ENCODE results near the gene C19orf25.

C19orf25 gene

GRCh38 chr19:1496714-1497577 lies 17.9 kb upstream of the C19orf25 start:
- no peak for TF ChIP-seq NFIC (IDR thresholded peaks at IDR 0.05)
- no peak for TF ChIP-seq TEAD4 (IDR thresholded peaks at IDR 0.05)
- TF ChIP-seq ZBTB7A (IDR thresholded peaks at IDR 0.05; ENCODE audit: low read depth), result no peak

DNA sequence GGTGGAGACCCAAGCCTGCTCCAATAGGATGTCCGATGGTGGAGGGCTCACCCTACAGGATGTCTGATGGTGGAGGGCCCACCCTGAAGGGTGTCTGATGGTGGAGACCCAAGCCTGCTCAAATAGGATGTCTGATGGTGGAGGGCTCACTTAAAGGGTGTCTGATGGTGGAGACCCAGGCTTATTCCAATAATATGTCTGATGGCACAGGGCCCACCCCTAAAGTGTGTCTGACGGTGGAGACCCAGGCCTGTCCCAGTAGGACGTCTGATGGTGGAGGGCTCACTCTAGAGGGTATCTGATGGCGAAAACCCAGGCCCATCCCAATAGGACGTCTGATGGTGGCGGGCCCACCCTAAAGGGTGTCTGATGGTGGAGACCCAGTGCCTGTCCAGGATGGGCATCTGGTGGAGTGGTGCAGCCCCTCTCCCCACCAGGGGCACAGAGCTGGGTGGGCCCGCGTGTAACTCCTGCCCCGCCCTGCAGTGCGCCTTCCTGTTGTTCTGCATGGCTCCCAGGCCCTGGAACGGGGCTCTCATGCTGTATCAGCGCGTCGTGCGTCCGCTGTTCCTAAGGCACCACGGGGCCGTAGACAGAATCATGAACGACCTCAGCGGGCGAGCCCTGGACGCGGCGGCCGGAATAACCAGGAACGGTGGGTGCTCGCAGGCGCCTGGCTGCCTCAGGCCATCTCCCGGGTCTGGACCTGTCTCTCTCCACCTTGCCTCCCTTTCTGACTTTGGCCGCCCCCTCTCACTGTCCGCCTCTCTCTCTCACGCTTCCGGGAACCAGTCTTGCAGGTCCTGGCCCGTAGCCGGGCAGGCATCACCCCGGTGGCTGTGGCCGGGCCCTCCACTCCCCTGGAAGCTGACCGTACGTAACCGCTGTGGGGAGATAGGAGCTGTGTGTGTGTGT lies 17.0 kb upstream of the C19orf25 start:
- TF ChIP-seq RAD21 (IDR thresholded peaks at IDR 0.05; ENCODE audit: low read depth), result no peak
- TF ChIP-seq, protein P1, sequence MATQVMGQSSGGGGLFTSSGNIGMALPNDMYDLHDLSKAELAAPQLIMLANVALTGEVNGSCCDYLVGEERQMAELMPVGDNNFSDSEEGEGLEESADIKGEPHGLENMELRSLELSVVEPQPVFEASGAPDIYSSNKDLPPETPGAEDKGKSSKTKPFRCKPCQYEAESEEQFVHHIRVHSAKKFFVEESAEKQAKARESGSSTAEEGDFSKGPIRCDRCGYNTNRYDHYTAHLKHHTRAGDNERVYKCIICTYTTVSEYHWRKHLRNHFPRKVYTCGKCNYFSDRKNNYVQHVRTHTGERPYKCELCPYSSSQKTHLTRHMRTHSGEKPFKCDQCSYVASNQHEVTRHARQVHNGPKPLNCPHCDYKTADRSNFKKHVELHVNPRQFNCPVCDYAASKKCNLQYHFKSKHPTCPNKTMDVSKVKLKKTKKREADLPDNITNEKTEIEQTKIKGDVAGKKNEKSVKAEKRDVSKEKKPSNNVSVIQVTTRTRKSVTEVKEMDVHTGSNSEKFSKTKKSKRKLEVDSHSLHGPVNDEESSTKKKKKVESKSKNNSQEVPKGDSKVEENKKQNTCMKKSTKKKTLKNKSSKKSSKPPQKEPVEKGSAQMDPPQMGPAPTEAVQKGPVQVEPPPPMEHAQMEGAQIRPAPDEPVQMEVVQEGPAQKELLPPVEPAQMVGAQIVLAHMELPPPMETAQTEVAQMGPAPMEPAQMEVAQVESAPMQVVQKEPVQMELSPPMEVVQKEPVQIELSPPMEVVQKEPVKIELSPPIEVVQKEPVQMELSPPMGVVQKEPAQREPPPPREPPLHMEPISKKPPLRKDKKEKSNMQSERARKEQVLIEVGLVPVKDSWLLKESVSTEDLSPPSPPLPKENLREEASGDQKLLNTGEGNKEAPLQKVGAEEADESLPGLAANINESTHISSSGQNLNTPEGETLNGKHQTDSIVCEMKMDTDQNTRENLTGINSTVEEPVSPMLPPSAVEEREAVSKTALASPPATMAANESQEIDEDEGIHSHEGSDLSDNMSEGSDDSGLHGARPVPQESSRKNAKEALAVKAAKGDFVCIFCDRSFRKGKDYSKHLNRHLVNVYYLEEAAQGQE (IDR thresholded peaks at IDR 0.05; ENCODE audit: low read depth), result no peak
- TF ChIP-seq TEAD4 (IDR thresholded peaks at IDR 0.05), result no peak
- no peak for TF ChIP-seq CEBPB (IDR thresholded peaks at IDR 0.05)
- TF ChIP-seq EGR1 (IDR thresholded peaks at IDR 0.05), result no peak
- no peak for TF ChIP-seq ZBTB7A (IDR thresholded peaks at IDR 0.05; ENCODE audit: low read depth)
- no peak for TF ChIP-seq TAF1 (IDR thresholded peaks at IDR 0.05; ENCODE audit: low read depth)
- TF ChIP-seq TCF12 (IDR thresholded peaks at IDR 0.05; ENCODE audit: low read depth), result no peak
- TF ChIP-seq CREB1 (IDR thresholded peaks at IDR 0.05; ENCODE audit: low read depth), result no peak
- no peak for TF ChIP-seq NFIC (IDR thresholded peaks at IDR 0.05)
- TF ChIP-seq, protein P2, sequence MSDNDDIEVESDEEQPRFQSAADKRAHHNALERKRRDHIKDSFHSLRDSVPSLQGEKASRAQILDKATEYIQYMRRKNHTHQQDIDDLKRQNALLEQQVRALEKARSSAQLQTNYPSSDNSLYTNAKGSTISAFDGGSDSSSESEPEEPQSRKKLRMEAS (IDR thresholded peaks at IDR 0.05), result no peak
- no peak for TF ChIP-seq USF1 (IDR thresholded peaks at IDR 0.05)
- no peak for TF ChIP-seq EP300 (IDR thresholded peaks at IDR 0.05; ENCODE audit: borderline replicate concordance)
- no peak for TF ChIP-seq FOXM1 (IDR thresholded peaks at IDR 0.05; ENCODE audit: borderline replicate concordance, low read depth)
- TF ChIP-seq YY1 (IDR thresholded peaks at IDR 0.05; ENCODE audit: low read depth), result no peak

- TF ChIP-seq TEAD4 (IDR thresholded peaks at IDR 0.05) (no peak), EGR1 (IDR thresholded peaks at IDR 0.05) (no peak), USF1 (IDR thresholded peaks at IDR 0.05) (no peak), ZBTB7A (IDR thresholded peaks at IDR 0.05; ENCODE audit: low read depth) (no peak), TCF12 (IDR thresholded peaks at IDR 0.05; ENCODE audit: low read depth) (no peak), YY1 (IDR thresholded peaks at IDR 0.05; ENCODE audit: low read depth) (no peak), NFIC (IDR thresholded peaks at IDR 0.05) (no peak), TAF1 (IDR thresholded peaks at IDR 0.05; ENCODE audit: low read depth) (no peak), EP300 (IDR thresholded peaks at IDR 0.05; ENCODE audit: borderline replicate concordance) (no peak)
- TF ChIP-seq, protein P2 (IDR thresholded peaks at IDR 0.05), result no peak
Measured at GRCh38 chr19:1495051-1495798, 16.2 kb upstream of the C19orf25 start.

DNA sequence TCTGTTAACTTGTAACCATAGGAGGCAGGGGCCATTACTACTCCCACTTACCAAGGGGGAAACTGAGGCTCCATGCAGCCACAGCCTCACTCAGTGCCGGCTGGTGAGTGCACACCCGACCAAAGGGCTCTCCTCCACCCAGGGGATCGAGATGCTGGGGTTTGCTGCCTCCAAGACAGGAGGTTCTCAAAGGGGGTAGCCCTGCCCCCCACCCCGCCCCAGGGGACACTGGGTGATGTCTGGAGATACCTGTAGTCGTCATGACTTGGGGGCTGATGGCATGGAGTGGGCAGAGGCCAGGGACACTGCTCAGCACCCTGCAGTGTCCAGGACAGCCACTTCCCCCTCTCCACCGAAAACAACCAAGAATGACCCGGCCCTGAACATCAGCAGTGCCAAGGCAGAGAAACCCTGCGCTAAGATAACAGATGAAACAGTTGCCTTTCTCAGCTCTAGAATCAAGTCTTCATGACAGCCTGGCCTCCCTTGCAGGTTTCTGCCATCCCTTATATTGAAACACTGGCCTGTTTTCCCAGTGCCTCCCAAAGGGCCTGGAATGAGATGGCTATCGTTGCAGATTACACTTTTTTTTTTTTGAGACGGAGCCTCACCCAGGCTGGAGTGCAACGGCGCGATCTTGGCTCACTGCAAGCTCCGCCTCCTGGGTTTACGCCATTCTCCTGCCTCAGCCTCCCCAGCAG lies 15.2 kb upstream of the C19orf25 start:
- TF ChIP-seq CREB1 (IDR thresholded peaks at IDR 0.05; ENCODE audit: low read depth) (no peak), TAF1 (IDR thresholded peaks at IDR 0.05; ENCODE audit: low read depth) (no peak), ZBTB7A (IDR thresholded peaks at IDR 0.05; ENCODE audit: low read depth) (no peak), RAD21 (IDR thresholded peaks at IDR 0.05; ENCODE audit: low read depth) (no peak), EP300 (IDR thresholded peaks at IDR 0.05; ENCODE audit: borderline replicate concordance) (no peak), EGR1 (IDR thresholded peaks at IDR 0.05) (no peak)
- TF ChIP-seq, protein P2 (IDR thresholded peaks at IDR 0.05), result no peak

- no peak for TF ChIP-seq RAD21 (IDR thresholded peaks at IDR 0.05; ENCODE audit: low read depth)
- no peak for TF ChIP-seq ZBTB7A (IDR thresholded peaks at IDR 0.05; ENCODE audit: low read depth)
- TF ChIP-seq, protein P1 (IDR thresholded peaks at IDR 0.05; ENCODE audit: low read depth), result no peak
- TF ChIP-seq YY1 (IDR thresholded peaks at IDR 0.05; ENCODE audit: low read depth), result no peak
- TF ChIP-seq CREB1 (IDR thresholded peaks at IDR 0.05; ENCODE audit: low read depth), result no peak
- TF ChIP-seq, protein P2 (IDR thresholded peaks at IDR 0.05), result no peak
- TF ChIP-seq TEAD4 (IDR thresholded peaks at IDR 0.05), result no peak
- TF ChIP-seq USF1 (IDR thresholded peaks at IDR 0.05), result no peak
- TF ChIP-seq EGR1 (IDR thresholded peaks at IDR 0.05), result no peak
- TF ChIP-seq FOXM1 (IDR thresholded peaks at IDR 0.05; ENCODE audit: borderline replicate concordance, low read depth), result no peak
- TF ChIP-seq EP300 (IDR thresholded peaks at IDR 0.05; ENCODE audit: borderline replicate concordance), result no peak
- TF ChIP-seq TCF12 (IDR thresholded peaks at IDR 0.05; ENCODE audit: low read depth), result no peak
- TF ChIP-seq TAF1 (IDR thresholded peaks at IDR 0.05; ENCODE audit: low read depth), result no peak
- no peak for TF ChIP-seq NFIC (IDR thresholded peaks at IDR 0.05)
- TF ChIP-seq CEBPB (IDR thresholded peaks at IDR 0.05), result no peak
Measured at GRCh38 chr19:1492474-1493006, 13.5 kb upstream of the C19orf25 start.
